CD4-positive, alpha-beta T cell treated with Interleukin-2 at 100 ng/mL for 4 hours (primary cell): ENCODE measurements around the gene SPEG.
A peak's percentile ranks its signal among the peaks of the same experiment; 100 is the strongest.
"Not testable (repeated sequence)": the region's sequence is repeated elsewhere in the genome, so short reads cannot be mapped to it uniquely, and the experiment has no call there.

Experiments used
- DNase-seq: peaks from one replicate; pipeline ENCODE4 v3.0.0-alpha.2; 2020; ENCODE audit warnings: low spot score

Gene SPEG

DNA sequence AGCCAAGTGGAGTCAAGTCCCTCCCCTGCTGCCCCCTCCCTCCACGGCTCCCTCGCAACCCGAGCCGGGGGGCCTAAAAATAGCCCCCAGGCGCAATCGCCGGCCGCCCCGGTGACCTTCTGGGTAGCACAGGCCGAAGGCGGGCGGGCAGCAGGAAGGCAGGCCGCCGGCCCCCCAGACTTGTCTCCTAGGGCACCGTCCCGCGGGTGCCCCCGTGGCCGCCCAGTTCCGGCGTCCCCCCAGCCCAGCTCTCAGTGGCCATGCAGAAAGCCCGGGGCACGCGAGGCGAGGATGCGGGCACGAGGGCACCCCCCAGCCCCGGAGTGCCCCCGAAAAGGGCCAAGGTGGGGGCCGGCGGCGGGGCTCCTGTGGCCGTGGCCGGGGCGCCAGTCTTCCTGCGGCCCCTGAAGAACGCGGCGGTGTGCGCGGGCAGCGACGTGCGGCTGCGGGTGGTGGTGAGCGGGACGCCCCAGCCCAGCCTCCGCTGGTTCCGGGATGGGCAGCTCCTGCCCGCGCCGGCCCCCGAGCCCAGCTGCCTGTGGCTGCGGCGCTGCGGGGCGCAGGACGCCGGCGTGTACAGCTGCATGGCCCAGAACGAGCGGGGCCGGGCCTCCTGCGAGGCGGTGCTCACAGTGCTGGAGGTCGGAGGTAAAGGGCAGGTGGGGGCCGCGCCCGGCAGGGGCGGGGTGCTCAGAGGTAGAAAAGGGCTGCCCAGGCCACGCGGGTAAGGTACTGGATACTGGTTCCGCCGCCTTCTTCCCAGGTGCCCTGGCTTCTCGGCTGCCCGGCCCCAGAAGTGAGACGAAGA, at the start of gene SPEG:
Gene SPEG (plus strand): TSS at position 126 of the 808 bp plus-strand sequence. CDS start 135 bp downstream, at position 261.
- no peak for DNase-seq

DNA sequence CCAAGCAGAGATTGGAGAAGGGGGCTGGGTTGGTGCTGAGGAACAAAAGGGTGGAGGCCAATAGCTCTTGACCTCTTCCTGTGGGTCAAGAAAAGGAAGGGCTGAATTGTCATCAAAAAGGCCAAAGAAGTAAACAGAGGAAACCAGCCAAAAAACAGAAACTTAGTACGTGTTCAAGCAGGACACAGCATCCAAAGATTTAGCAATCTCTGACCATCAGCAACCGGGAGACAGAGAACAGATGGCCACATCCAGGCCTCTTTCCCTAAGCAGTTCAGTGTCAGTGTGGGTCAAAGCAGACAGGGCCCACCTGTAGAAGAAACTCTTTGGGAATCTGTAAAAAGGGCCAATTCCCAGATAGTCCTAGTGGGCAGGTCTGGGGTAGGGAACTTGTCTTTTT, 49.8 kb upstream of the SPEG start:
- DNase-seq: no peak

DNA sequence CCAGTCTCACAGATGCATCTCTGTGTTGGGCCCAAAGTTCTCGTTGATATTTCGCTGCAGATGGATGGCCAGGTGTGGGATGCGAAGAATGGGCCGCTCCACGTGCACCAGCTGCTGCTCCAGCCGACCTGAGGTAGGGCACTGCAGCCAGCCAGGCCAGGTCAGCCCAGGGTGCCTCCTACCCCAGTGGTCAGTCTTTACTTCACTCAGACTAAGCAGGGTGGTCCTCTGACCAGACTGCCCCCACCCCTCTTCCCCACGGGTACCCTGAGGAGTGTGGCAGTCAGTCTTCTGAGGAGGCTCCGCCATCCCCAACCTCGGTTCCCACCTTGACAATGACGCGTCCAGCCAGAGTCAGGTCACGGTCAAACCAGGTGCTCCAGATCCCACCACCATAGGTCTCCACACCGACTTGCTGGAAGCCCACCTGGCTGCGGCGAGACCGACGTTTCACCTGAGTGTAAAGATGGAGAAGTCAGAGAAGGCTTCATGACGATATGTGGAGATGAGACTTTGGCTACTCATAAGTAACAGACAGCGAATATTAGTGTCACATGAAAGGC, 48.6 kb upstream of the SPEG start:
- DNase-seq: no peak

DNA sequence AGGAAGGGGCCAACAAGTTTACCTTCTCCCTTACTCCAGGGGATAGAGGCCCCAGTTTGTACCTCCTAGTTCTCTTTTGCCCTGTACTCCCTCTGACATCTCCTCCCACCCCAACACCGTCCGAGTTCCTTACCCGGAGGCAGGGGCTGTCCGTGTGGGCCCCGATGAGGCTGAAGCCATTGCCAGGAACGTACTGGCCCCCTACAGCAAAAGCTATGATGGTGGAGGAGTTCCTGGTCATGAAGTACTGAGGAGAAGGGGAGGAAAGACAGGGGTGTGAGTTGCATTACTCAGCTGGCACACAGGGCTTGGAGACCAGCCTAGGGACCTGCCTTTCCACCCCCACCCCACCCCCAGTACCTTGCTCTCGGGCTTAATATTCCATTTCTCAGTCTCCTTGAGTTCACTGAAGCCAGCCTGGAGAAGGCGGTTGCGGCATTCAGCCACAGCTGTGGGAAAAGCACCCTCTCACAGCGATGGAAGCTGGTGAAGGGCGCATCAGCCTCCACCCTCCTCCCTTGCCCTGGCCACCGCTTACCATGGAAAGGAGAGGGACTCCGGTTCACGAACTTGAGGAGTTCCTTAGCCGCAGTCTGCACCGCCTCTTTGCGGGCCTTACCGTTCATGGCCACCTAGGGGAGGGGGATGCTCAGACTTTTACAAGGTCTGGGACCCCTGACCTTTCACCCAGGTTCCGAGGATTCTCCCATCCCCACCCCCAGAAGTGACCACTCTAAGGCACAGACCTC, 47.9 kb upstream of the SPEG start:
- DNase-seq: no peak

DNA sequence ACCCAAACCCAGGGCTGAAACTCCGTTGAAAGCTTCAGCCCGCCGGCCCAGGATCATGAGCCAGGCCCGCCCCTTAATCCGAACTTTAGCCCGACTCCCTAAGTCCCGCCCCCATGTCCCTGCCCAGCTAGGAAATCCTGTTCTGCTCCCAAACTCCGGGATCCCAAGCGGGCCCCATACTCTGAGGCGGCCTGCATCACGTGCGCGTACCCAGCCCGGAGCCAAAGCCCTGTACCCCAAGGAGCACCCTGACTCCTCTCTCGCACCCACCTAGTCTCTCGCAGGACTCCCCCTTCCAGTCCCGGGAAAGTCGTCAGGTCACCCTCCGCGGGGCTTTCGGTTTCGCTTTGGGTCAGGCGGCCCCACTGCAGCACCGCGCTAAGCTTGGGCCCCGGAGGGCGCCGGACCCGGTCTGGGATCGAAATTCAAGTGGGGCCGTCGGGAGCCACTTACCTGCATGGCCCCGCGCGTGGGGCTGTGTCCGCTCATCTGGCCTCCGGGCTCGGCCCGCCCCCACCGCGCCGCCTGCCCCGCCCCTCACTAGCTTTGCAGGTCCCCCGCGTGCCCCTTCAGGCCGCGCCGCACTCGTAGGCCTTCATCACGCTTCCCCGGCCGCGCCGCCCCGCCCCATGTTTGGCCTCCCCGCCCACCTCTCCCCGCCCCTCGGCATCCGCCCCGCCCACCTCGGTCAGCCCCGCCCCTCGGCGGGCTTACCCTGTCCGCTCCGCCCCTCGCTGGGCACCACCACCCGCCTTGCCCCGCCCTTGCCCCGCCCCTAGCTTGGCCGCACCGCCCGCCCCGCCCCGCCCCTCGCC, 47.1 kb upstream of the SPEG start, which contains the start of gene DNPEP:
Gene DNPEP (minus strand): TSS at position 607 of the 815 bp plus-strand sequence. CDS start 118 bp downstream, at position 489.
- peak; percentile 93 for DNase-seq

DNA sequence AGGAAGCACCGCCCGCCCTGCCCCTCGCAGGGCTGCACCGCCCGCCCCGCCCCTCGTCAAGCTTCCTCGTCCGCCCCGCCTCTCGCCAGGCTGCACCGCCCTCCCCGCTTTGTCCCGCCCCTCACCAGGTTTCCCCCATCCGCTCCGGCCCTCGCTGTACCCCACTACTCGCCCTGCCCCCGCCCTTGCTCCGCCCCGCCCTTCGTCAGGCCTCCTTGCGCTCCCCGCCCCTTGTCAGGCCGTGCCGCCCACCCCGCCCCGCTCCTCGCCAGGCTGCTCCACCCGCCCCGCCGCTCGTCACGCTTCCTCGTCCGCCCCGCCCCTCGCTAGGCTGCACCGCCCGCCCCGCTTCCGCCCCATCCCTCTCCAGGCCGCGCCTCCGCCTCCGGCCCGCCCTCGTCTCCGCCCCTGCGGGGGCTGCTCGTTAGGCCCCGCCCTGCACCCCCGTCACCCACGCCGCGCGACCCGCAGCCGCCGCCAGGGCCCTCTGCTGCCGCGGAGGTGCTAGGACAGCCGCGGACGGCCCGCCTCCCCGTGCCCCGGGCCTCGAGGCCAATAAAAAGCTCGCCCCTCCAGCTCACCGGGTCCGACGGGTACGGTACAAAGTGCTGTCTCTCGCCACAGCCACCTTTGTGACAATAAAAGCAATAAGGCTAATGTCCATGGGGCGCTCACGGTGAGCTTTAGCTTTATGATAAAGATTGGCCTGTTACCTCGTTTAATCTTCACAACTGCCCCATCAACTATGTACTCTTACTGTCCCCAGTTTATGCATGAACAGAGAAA, 46.3 kb upstream of the SPEG start:
- peak; percentile 99 for DNase-seq

DNA sequence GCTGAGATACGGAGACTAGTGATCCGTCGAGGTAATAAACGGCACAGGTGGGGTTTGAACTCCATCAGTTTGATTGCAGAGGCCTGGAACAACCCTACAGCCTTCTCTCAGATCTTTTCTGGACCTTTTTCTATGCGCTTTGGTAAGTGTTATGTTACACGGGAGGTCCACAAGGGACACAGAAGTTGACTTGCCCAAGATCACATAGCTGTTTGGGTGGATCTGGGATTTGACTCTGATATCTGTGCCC, 45.8 kb upstream of the SPEG start:
- DNase-seq: no peak

DNA sequence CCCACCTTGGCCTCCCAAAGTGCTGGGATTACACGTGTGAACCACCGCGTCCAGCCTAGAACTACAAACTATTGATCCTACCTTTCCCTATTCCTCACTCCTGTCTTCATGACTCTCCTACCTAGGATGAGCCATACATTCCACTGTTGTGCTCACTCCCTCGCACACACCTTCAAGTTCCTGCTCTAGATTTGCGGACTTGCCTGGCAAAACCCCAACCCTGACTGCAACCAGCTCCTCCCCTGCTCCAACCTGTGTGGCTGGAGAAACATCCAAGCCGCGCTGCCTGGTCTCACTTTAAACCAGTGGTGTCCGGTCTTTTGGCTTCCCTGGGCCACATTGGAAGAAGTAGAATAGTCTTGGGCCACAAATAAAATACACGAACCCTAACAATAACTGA, 41.9 kb upstream of the SPEG start:
- DNase-seq: no peak

DNA sequence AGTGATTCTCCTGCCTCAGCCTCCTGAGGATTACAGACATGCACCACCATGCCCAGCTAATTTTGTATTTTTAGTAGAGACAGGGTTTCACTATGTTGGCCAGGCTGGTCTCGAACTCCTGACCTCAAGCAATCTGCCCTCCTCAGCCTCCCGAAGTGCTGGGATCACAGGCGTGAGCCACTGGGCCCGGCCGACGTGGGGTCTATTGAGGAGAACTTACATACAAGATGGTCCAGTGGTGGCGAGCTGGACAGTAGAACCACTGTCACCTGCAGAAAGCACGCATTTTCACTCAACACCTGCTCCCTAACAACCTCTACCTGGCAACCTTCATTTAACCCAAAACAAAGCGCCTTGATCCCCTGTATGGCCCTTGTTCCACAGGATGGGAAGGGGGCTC, 39.6 kb upstream of the SPEG start:
- DNase-seq: not testable (repeated sequence)

DNA sequence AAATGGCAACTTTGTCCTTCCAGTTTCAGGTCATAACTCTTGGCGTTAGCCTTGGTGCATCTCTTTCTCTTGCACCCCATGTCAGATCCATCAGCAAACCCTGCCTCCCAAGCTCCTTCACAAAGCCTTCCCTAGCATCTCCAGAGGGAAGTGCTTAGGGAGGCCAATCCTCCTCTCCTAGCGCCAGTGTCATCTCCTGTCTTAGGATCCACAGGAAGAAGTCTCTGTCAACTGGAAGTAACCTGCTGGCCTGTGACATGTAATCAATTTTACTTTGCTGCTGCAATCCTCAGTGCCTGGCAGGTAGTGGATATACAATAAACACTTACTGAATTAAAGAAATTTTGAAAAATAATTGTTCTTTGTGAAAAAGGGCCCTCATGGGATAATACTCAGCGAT, 39.0 kb upstream of the SPEG start:
- DNase-seq: no peak

DNA sequence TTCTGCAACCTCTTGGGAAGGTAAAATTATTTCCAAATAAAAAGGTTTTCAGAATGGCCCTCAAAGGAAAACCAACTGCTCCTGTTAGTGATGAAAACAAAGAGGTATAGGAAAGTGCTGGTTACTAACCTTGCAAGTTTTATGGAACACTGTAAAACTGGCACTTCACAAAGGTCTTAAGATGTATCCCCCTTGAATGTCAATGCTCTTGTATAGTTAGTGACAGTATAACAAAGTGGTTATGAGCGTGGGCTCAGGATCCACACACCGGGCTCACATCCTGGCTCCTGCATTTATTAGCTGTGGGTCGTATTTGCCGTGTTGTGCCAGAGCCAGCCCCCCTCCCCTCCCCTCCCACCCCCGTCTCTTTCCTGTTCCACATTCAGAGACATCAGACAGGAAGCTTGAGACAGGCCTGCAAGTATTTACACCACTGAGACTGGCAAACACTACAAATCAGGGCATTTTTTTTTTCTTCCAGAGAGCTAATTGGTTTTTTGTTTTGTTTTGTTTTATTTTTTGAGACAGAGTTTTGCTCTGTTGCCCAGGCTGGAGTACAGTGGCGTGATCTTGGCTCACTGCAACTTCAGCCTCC, 37.7 kb upstream of the SPEG start:
- no peak for DNase-seq

DNA sequence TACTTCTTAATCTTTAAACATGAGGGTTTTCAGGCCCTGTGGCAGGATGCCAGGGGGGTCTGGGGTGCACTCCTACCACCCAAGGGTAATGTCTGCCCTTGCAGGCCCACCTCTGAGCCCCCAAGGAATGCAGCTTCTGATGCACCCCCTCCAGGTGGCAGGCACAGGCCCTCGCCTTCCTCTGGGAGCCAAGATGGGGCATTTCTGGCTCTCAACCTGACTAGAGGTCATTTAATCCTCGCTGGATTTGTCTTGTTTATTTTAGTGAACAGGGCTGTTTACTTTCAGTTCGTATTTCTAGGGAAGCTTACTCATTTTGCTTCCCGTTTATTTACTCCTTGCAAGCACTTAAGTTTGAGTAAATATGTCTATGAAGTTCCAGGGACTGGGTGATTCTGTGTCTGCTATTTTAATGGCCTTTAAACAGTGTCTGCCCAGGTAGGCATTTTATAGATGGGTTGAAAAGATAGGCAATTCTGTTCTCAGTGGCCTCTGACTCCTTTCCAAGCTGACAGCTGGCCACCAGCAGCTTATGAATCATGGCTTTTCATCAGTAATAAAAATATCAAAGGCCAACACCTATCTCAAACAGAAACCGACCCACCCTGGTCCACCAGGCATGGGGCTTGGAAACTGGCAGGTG, 35.8 kb upstream of the SPEG start:
- no peak for DNase-seq

DNA sequence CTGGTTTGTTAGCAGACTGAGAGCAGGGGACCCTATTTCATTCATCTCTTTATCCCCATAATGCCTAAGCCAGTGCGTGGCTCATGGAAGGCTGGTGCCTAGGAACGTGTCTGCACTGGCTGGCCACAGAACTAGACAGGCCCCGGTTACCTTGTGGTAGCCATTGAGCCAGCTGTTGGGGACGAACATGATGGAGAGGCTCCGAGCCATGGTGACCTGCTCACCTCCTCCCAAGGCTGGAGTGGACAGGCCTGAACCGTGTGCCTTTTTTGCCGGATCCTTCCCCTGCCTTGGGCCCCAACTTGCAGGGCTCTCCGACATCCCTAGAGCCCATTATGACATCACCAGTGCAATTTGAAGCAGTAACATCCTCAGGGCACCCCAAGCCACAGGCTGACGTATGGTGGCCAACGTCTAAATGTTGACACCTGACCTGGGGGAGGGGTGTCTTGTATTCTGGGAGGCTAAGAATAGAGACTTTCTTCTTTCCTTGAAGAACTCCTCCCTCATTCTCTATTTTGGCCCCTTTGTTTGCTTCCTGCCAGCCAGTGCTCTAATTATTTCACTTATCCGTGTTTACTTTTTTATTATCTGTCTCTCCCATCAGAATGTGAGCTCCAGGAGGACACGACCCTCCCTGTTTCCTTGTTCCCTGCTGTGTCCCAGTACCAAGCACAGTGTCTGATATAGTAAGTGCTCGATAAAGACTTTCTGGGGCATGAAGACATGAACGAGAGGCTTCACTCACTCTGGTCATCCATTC, 34.7 kb upstream of the SPEG start:
- DNase-seq: no peak

DNA sequence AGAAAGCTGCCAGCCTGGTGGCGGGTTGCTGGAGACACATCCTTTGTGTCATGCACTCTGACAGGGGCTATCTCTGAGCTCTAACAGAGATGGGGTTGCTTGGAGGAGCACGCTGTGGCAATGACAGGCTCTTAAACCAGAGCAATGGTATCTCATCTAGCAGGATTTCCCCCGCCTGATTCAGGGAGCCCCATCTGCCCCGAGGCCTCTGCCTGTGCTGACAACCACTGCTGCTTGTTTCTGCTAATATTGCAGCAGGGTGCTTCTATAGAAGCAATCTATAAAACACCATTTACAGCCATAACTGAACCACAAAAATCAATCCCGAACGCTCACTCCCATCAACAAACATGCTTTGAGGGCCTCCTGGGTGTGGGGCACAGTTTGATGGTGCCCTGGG, 34.1 kb upstream of the SPEG start:
- DNase-seq: no peak

DNA sequence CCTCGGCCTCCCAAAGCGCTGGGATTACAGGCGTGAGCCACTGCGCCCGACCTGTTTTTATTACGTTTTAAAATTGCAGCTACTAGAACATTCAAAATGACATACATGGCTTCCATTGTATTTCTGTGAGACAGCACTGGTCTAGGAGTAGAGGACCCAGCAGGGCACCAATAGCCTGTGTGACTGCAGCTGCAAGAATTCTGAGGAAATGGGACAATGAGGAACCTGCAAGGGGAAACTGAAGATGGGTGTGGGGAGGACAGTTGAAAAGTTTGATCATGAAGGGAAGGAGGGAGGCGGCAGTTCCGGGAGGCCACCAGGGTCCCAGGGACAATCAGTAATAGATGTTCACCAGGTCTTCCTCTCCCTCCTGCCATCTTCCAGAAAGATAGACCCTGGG, 33.0 kb upstream of the SPEG start:
- DNase-seq: no peak

DNA sequence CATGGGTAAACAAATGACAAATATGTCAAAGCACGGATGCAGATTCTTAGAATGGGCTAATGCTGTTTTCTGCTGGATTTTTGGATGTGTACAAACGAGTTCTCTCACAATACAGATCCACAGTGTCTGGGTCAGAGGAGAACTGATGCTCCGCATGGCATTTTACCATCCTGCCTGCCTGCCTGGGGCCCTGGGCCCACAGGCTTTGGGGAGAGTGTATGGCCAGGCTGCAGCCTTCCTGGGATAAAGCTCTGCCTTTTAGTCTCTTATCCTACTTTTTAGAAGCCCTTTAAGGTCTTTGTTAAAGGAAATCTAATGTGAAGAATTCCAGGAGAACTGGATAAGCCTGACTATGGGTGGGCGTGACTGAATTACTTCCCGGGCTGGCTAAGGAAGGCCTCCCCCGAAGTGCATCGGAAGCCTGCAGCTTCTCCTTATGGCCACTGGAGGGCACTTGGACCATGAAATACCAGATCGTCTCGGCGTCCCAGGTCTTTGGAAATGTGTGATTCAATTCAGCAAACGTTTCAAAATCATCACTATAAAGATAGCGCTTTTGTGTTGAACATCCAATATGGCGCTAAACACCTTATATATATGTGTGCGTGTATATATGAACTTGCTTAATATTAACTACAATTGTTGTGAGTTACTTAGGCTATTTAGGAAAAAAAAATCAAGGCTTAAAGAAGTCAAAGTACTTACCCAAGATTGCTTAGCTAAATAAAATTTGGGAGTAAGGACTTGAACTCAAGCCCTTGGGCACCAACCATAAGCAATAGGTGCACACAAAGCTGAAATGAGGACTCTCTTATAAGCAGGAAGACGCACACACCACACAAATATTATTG, 31.8 kb upstream of the SPEG start:
- peak; percentile 71 for DNase-seq

DNA sequence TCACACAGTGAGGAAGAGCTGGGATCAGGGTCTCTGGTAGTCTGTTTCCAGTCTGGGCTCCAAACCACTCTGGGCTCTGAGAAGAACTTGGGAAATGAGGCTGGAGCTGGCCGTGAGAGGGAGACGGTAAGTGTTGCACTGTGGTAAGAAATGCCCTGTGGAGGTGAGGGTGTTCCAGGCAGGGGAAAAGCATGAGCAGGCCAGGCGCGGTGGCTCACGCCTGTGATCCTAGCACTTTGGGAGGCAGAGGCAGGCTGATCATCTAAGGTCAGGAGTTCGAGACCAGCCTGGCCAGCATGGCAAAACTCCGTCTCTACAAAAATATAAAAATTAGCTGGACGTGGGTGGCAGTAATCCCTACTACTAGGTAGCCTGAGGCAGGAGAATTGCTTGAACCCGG, 30.8 kb upstream of the SPEG start:
- DNase-seq: no peak

DNA sequence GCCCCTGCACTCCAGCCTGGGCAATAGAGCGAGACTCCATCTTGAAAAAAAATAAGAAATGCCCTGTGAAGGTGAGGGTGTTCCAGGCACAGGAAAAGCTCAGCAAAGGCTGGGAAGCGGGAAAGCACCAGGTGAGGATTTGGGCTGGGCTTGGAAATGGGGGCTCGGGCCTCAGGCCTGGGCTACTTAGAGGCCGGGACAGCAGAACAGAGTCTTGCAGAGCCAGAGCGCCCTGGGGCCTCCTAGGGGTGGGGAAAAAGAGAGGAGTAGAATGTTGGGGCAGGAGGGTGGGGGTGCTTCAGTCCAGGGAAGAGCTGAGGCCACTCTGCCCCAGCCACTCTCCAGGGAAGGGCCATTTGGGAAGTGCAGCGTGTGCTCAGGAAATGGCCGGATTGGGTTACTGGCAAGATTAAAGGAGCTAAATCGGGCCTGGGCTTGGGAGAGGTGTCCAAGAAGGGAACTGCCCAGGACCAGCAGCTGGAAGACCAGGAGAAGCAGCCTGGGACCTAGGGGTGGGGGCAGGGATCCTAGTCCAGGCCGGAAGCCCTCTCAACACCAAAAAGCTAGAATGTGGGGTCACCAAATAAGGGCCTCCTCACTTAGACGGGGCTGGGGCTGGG, 30.2 kb upstream of the SPEG start:
- no peak for DNase-seq

DNA sequence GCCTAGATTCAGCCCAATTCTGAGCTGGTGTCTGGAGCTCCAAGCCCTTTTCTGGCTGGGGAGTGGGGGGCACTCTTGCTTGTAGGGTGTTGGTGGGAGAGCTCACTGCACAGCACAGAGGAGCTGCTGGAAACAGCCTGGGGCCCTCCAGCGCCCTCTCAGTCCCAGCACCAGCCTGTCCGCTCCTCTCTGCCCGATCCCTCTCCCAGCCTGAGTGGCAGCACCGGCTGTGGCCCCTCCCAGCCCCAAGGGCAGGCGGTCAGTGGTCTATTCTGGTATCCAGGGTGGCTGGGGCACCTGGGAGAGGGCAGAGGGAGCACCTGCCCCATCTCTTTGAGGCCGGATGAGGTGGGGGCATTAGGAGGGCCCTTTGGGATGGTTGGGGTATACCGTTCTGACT, 29.7 kb upstream of the SPEG start:
- no peak for DNase-seq
